Sigmoid colon (tissue), 4 donors: ENCODE measurements around the gene CHST8.

Experiments used
- CTCF ChIP-seq, 4 experiments: fragments of 450-650 bp in 3 of 4; fragments of 200-600 bp in 1 of 4; IDR thresholded peaks; one replicate each; pipeline ENCODE4 v1.5.1; 2016 to 2019; ENCODE audit warnings: antibody characterized with exemption in 4 of 4, mild to moderate bottlenecking in 3 of 4, moderate library complexity in 2 of 4
- POLR2AphosphoS5 ChIP-seq, 4 donors: sonication (generic); formaldehyde crosslinking; IDR thresholded peaks; one replicate each; pipeline ENCODE4 v1.6.1; 2017; ENCODE audit warnings: antibody characterized with exemption in 4 of 4

- TF ChIP-seq CTCF (IDR thresholded peaks at IDR 0.05) (no peak), POLR2AphosphoS5 (IDR thresholded peaks at IDR 0.05) (no peak)
Observed at GRCh38 chr19:33775731-33776487, 154.2 kb downstream of the CHST8 start.
